K562 (cell line): ENCODE measurements around the gene ANKRD60. TPM values are rescaled to one million over a fixed set of nuclear protein-coding genes. Genes with fewer than 3 reads are reported as not detected.

Source experiments
- ATAC-seq: fragments of 200-7000 bp; cut with Tn5 transposase; 3 replicates; pipeline ENCODE4 v1.9.1; 2020; ENCODE audit warnings: moderate library complexity
- BruUV-seq: library from RNA; stranded (reverse); fragments of 400-500 nt; replicated peaks from 2 replicates; lab custom pipeline; 2021; lab: Mats Ljungman, UMichigan
- CTCF ChIA-PET: fragments of 300-600 bp; formaldehyde crosslinking; extraction: SDS; loops from one replicate; lab custom pipeline; 2021; ENCODE audit warnings: low intra/inter-chr PET ratio; lab: Yijun Ruan, JAX
- POLR2A ChIA-PET: fragments of 300-600, 350-650 bp; sonication (Branson Sonifier 250); formaldehyde crosslinking; extraction: SDS; loops from one replicate; lab custom pipeline; 2021; ENCODE audit warnings: antibody characterized with exemption, inconsistent platforms; lab: Yijun Ruan, JAX
- DNase-seq, 4 experiments: peaks; one replicate each; pipeline versions ENCODE4 v3.0.0 to v3.0.0-alpha.2; 2011 to 2018; ENCODE audit warnings: low spot score in 3 of 4, mixed read lengths in 3 of 4; ENCODE audit errors: extremely low read depth in 1 of 4
- FAIRE-seq: peaks from 2 replicates; lab custom pipeline; 2011; peaks lifted over from hg19 to GRCh38; lab: Jason Lieb, UNC
- H2AFZ ChIP-seq: 2 replicates; pipeline ENCODE4 v1.6.0; 2011; ENCODE audit warnings: low read depth, low read length, control low read depth, inconsistent platforms
- H3K27ac ChIP-seq: fragments of 200-600 bp; 3 replicates; pipeline ENCODE4 v1.8.0; 2011; ENCODE audit warnings: low read depth, mild to moderate bottlenecking, control low read depth, inconsistent platforms, low read length, moderate library complexity, mixed read lengths; ENCODE audit errors: extremely low read depth
- H3K27me3 ChIP-seq, 2 experiments: fragments of 300-600 bp in 1 of 2; 2 replicates in 1 of 2; 3 replicates in 1 of 2; pipeline versions ENCODE4 v1.6.0 to v1.8.0; 2011; ENCODE audit warnings: inconsistent platforms in 2 of 2, low read length in 2 of 2, mild to moderate bottlenecking in 1 of 2, mixed read lengths in 1 of 2, moderate library complexity in 1 of 2; ENCODE audit not compliant: control insufficient read depth in 2 of 2, insufficient read depth in 2 of 2
- H3K36me3 ChIP-seq: fragments of 300-600 bp; 3 replicates; pipeline ENCODE4 v1.8.0; 2011; ENCODE audit warnings: mild to moderate bottlenecking, low read length, inconsistent platforms; ENCODE audit not compliant: control insufficient read depth, insufficient read depth
- H3K4me1 ChIP-seq, 2 experiments: fragments of 200-600 bp in 1 of 2; replicated peaks in 1 of 2; 2 replicates in 1 of 2; 3 replicates in 1 of 2; pipeline versions ENCODE4 v1.5.1 to v1.8.0; 2011; ENCODE audit warnings: inconsistent platforms in 2 of 2, low read length in 2 of 2, mild to moderate bottlenecking in 1 of 2, mixed read lengths in 1 of 2, moderate library complexity in 1 of 2; ENCODE audit not compliant: control insufficient read depth in 2 of 2, insufficient read depth in 2 of 2
- H3K4me2 ChIP-seq: 2 replicates; pipeline ENCODE4 v1.6.1; 2011; ENCODE audit warnings: low read length, control low read depth, inconsistent platforms, mixed read lengths; ENCODE audit not compliant: insufficient read depth
- H3K4me3 ChIP-seq: fragments of 200-600 bp; sonication (generic), shearing (Covaris generic); 2 replicates; pipeline ENCODE4 v1.5.1; 2016; ENCODE audit warnings: control low read depth, inconsistent platforms
- H3K79me2 ChIP-seq: fragments of 200-600 bp; 3 replicates; pipeline ENCODE4 v1.8.0; 2011; ENCODE audit warnings: low read length, inconsistent platforms; ENCODE audit not compliant: control insufficient read depth, insufficient read depth
- H3K9ac ChIP-seq, 2 experiments: 2 replicates each; pipeline versions ENCODE4 v1.6.0 to v1.6.1; 2011; ENCODE audit warnings: low read depth in 2 of 2, low read length in 2 of 2, control low read depth in 1 of 2, inconsistent platforms in 1 of 2, mild to moderate bottlenecking in 1 of 2, mixed read lengths in 1 of 2; ENCODE audit not compliant: insufficient read depth in 1 of 2
- H3K9me1 ChIP-seq: one replicate; pipeline ENCODE4 v1.6.0; 2011; ENCODE audit warnings: inconsistent platforms, mild to moderate bottlenecking, low read length, moderate library complexity; ENCODE audit not compliant: control insufficient read depth, insufficient read depth
- H3K9me3 ChIP-seq: replicated peaks from 2 replicates; pipeline ENCODE4 v1.5.1; 2011; ENCODE audit warnings: low read depth, low read length, inconsistent platforms; ENCODE audit not compliant: control insufficient read depth, insufficient read depth
- H4K20me1 ChIP-seq: replicated peaks from 2 replicates; pipeline ENCODE4 v1.6.1; 2011; ENCODE audit warnings: low read length, inconsistent platforms, mixed read lengths; ENCODE audit not compliant: control insufficient read depth, insufficient read depth
- EZH2 ChIP-seq: IDR thresholded peaks from 2 replicates; pipeline ENCODE4 v1.6.1; 2012; ENCODE audit warnings: low read depth, mild to moderate bottlenecking, inconsistent platforms, low read length, borderline replicate concordance
- GATA2 ChIP-seq: sonication (generic); formaldehyde crosslinking; IDR thresholded peaks from 2 replicates; pipeline ENCODE4 v1.4.0; 2020; ENCODE audit warnings: mild to moderate bottlenecking, missing genetic modification reagents
- GTF2A2 ChIP-seq: IDR thresholded peaks from 2 replicates; pipeline ENCODE4 v1.6.1; 2016; ENCODE audit warnings: mild to moderate bottlenecking, missing genetic modification characterization, missing compliant biosample characterization
- HNRNPH1 ChIP-seq: fragments of 200-400 bp; formaldehyde crosslinking; optimal IDR thresholded peaks from 2 replicates; pipeline ENCODE3; 2017; ENCODE audit warnings: low read depth, mild to moderate bottlenecking, low read length, moderate library complexity
- MAFG ChIP-seq: fragments of 450-650 bp; conservative IDR thresholded peaks from 2 replicates; pipeline ENCODE4 v1.6.1; 2016; ENCODE audit warnings: missing genetic modification characterization, missing compliant biosample characterization
- MIER1 ChIP-seq: fragments of 450-650 bp; IDR thresholded peaks from 2 replicates; pipeline ENCODE4 v1.6.1; 2016; ENCODE audit warnings: antibody characterized with exemption, mild to moderate bottlenecking, low read depth
- PRMT5 ChIP-seq: sonication (generic); formaldehyde crosslinking; IDR thresholded peaks from 2 replicates; pipeline ENCODE4 v1.5.0; 2020; ENCODE audit warnings: missing genetic modification reagents
- TARDBP ChIP-seq: fragments of 450-650 bp; IDR thresholded peaks from 2 replicates; pipeline ENCODE4 v1.6.1; 2016
- UBTF ChIP-seq, 2 experiments: IDR thresholded peaks; 2 replicates each; pipeline ENCODE4 v1.6.1; 2012; ENCODE audit warnings: improper control_type of control experiment in 2 of 2, low read depth in 2 of 2, low read length in 2 of 2, borderline replicate concordance in 1 of 2
- ZBTB17 ChIP-seq: fragments of 450-650 bp; formaldehyde crosslinking; IDR thresholded peaks from 2 replicates; pipeline ENCODE4 v1.4.0; 2020; ENCODE audit warnings: mild to moderate bottlenecking
- ZNF253 ChIP-seq: fragments of 250-450 bp; sonication (Bioruptor Pico); conservative IDR thresholded peaks from 2 replicates; pipeline ENCODE4 v1.6.1; 2021; ENCODE audit warnings: mild to moderate bottlenecking
- ZNF696 ChIP-seq: fragments of 250-450 bp; sonication (Bioruptor Pico); conservative IDR thresholded peaks from 2 replicates; pipeline ENCODE4 v1.4.0; 2020; ENCODE audit warnings: mild to moderate bottlenecking, moderate library complexity
- WGBS: fragments of 100-300 bp; shearing (Covaris generic); methylation state at CpG from one replicate; pipeline ENCODE4 v1.1.6; 2016; ENCODE audit warnings: low coverage, mixed read lengths; ENCODE audit not compliant: insufficient coverage; ENCODE audit errors: missing lambda C conversion rate; 5-methylcytosine and 5-hydroxymethylcytosine counted together
- in situ Hi-C: fragments of 300-500 bp; cut with MboI; formaldehyde crosslinking; loops from 4 replicates; pipeline ENCODE4 v1.15.0; 2018; ENCODE audit warnings: inconsistent platforms, mixed read lengths
- intact Hi-C: fragments of 100-400 bp; cut with micrococcal nuclease; formaldehyde crosslinking; loops from 2 replicates; pipeline ENCODE4 v1.14.2; 2022
- polyA plus RNA-seq, 8 experiments: library from polyadenylated mRNA; depleted of rRNA in 4 of 8; stranded (reverse) in 5 of 8; unstranded in 3 of 8; fragments of >200 nt; fragmentation: Nextera tagmentation in 2 of 8; fragmentation: Illumina TruSeq in 1 of 8; extraction: Ambion mirVana in 2 of 8; extraction: Trizol in 1 of 8; gene quantifications; 2 replicates each; pipeline versions ENCODE4 v1.2.1 to v1.2.3, GENCODE V29; 2011 to 2014; ENCODE audit warnings: inconsistent platforms in 1 of 8, missing spikeins in 1 of 8
- total RNA-seq, 7 experiments: library from RNA; depleted of rRNA in 6 of 7; stranded (reverse); fragments of >200 nt in 6 of 7; fragmentation: Illumina TruSeq in 2 of 7; extraction: Trizol in 2 of 7; gene quantifications; 2 replicates each; pipeline versions ENCODE4 v1.2.1 to v1.2.3, GENCODE V29; 2011 to 2021; ENCODE audit warnings: low replicate concordance in 1 of 7

ANKRD60 gene
- total and polyA plus RNA-seq, 9 of the 15 experiments (the other 6 are each of a cell fraction or from before 2014, with no cell fraction given) = not detected

GRCh38 chr20:58264271-58264670 is 35.8 kb upstream of the ANKRD60 start:
- H3K4me3 ChIP-seq = no peak overlapping the region
- no peaks in the 10 kb centered on the region; the same call in 2 of the 3 replicates for H3K36me3 ChIP-seq
- in situ Hi-C loops = no loop called here
- DNase-seq (no peak), ATAC-seq (no peak), FAIRE-seq (no peak)
- H2AFZ ChIP-seq = no peak overlapping the region
- H3K27me3 ChIP-seq = no peaks in the 10 kb centered on the region
- H3K9ac ChIP-seq = no peak overlapping the region
- H3K4me2 ChIP-seq = no peak overlapping the region
- ChIA-PET POLR2A (no interaction called here), CTCF (no interaction called here)
- no peaks in the 10 kb centered on the region for H4K20me1 ChIP-seq
- WGBS = 67% methylated on average over 6 of the region's 6 CpGs
- H3K9me3 ChIP-seq = no peaks in the 10 kb centered on the region
- intact Hi-C loops = no loop called here
- no peak for TF ChIP-seq ZNF696 (CRISPR knock-in tag)
- H3K79me2 ChIP-seq = no peaks in the 10 kb centered on the region
- H3K4me1 ChIP-seq = peaks cover 10 to 22% of the 10 kb centered on the region in 2 experiments; a peak in 4 of 5 replicates
- H3K27ac ChIP-seq = no peak overlapping the region
- no TSS peak for BruUV-seq
- peaks cover 5% of the 10 kb centered on the region for H3K9me1 ChIP-seq

- Histone ChIP-seq H3K9me3 (no peaks in the 10 kb centered on the region), H3K4me3 (no peak overlapping the region), H3K4me2 (no peak overlapping the region), H3K4me1 (peaks cover 0 to 4% of the 10 kb centered on the region in 2 experiments; a peak in 2 of 5 replicates), H3K36me3 (no peaks in the 10 kb centered on the region), H3K9me1 (peaks cover 5% of the 10 kb centered on the region)
- DNase-seq = no peak
- CTCF ChIA-PET = no interaction called here
- WGBS = 68% methylated on average over 3 of the region's 3 CpGs
- POLR2A ChIA-PET = no interaction called here
- no peak for ATAC-seq
- no peak for TF ChIP-seq ZBTB17
- no peak for TF ChIP-seq HNRNPH1
- no peak for TF ChIP-seq TARDBP
- no peak for TF ChIP-seq GTF2A2 (tag)
- TF ChIP-seq PRMT5 (CRISPR knock-in tag) = no peak
- TF ChIP-seq MIER1 = no peak
- no peak for TF ChIP-seq ZNF253 (CRISPR knock-in tag)
- no peak for TF ChIP-seq GATA2 (CRISPR knock-in tag)
- no peak for TF ChIP-seq MAFG (tag)
- no peak for TF ChIP-seq EZH2
- TF ChIP-seq UBTF (IDR thresholded peaks at IDR 0.05; ENCODE audit: borderline replicate concordance in 1 of 2, low read depth in 2 of 2, low read length in 2 of 2) = no peak
- TF ChIP-seq, all 486 proteins: peak for 0
- no peak overlapping the region for H3K9ac ChIP-seq
- no peaks in the 10 kb centered on the region for H3K27me3 ChIP-seq
- H4K20me1 ChIP-seq = no peaks in the 10 kb centered on the region
- no peak overlapping the region for H3K27ac ChIP-seq
- no peak overlapping the region for H2AFZ ChIP-seq
- BruUV-seq = no TSS peak
- no peaks in the 10 kb centered on the region for H3K79me2 ChIP-seq
- in situ Hi-C loops = no loop called here
- intact Hi-C loops = no loop called here
- no peak for FAIRE-seq
Observed at GRCh38 chr20:58261660-58262059, 33.2 kb upstream of the ANKRD60 start.
